Ascending aorta (tissue), 2 donors: ENCODE results near the gene FAIM. TPM values are rescaled to one million over a fixed set of nuclear protein-coding genes. Genes with fewer than 3 reads are reported as not detected.

Experiments used
- DNase-seq, 2 donors: peaks; one replicate each; pipeline ENCODE4 v3.0.0-alpha.2; 2019; ENCODE audit warnings: low spot score in 2 of 2
- H3K27ac ChIP-seq, 2 donors: fragments of 200-600 bp; sonication (generic); one replicate each; pipeline ENCODE4 v1.5.1; 2016 to 2017; ENCODE audit warnings: mild to moderate bottlenecking in 1 of 2
- H3K27me3 ChIP-seq: fragments of 200-600 bp; sonication (generic); one replicate; pipeline ENCODE4 v1.5.1; 2017
- H3K36me3 ChIP-seq, 2 donors: fragments of 200-600 bp; sonication (generic); one replicate each; pipeline ENCODE4 v1.5.1; 2016
- H3K4me1 ChIP-seq, 2 donors: fragments of 200-600 bp; sonication (generic); one replicate each; pipeline ENCODE4 v1.5.1; 2016 to 2017; ENCODE audit warnings: mild to moderate bottlenecking in 1 of 2
- H3K4me3 ChIP-seq, 2 donors: fragments of 200-600 bp; sonication (generic); one replicate each; pipeline ENCODE4 v1.5.1; 2016 to 2017; ENCODE audit warnings: mild to moderate bottlenecking in 1 of 2
- H3K9me3 ChIP-seq, 2 donors: fragments of 200-600 bp; sonication (generic); one replicate each; pipeline ENCODE4 v1.5.1; 2016
- CTCF ChIP-seq, 3 experiments: fragments of 200-600 bp in 2 of 3; fragments of 450-650 bp in 1 of 3; sonication (generic) in 2 of 3; IDR thresholded peaks; one replicate each; pipeline ENCODE4 v1.5.1; 2016 to 2019; ENCODE audit warnings: antibody characterized with exemption in 3 of 3, mild to moderate bottlenecking in 1 of 3, moderate library complexity in 1 of 3
- intact Hi-C: fragments of 100-400 bp; cut with DNase I; formaldehyde crosslinking; loops from one replicate; pipeline ENCODE4 v1.15.1; 2023
- total RNA-seq: library from RNA; depleted of rRNA; stranded (reverse); fragments of >200 nt; gene quantifications from one replicate; pipeline ENCODE4 v1.1.0, GENCODE V29; 2016

FAIM gene
- total RNA-seq, 1 donor from 2014 or later: 13.5 TPM

DNA sequence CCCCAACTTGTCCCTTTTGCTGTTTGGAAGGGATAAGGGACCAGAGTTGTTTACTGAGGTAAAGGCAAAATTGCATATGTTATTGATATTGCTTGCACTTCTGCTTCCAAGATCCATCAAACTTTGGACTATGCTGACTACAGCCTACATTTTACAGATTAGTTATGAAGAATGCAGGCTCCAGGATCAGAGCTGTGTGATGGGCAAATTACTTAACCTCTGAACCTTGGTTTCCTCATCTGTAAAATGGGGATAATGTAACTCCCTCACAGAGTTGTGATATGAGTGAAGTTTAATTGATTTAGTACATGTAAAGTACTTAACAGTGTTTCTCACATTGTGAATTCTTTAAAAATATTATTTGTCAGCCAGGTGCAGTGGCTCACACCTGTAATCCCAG is 15.9 kb downstream of the FAIM start:
- H3K9me3 ChIP-seq: no peaks in the 10 kb centered on the region
- H3K4me1 ChIP-seq: no peaks in the 10 kb centered on the region
- intact Hi-C loops: no loop called here

DNA sequence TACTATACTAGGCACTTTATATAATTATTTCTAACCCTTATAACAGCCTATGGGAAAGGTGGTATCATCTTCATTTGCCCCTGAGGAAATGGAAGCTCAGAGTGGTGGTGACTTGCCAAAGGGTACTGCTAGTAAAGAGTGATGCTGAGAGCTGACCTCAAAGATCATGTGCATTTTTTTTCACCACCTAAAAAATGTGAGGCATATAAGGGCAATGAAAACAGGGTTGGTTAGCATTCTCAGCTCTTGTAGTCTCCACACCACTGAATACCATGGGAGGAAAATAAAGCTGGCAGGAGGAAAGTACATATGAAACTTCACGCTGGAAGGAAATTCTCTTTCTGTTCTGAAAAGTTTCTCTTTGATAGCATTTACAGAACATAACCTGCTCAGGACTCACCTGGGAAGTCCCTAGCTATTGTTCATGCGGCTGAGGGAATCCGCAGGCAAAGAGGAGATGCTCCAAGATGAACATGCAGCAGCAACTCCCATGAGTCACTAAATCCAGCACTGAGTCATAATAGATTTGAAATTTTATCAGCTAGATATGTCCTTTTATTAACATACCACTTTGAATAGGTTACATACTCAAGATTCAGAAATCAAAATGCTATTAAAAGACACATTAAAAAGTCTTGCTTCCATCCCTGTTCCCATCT is 17.3 kb downstream of the FAIM start:
- Histone ChIP-seq H3K36me3 (peaks cover 0 to 23% of the 10 kb centered on the region in 2 donors), H3K27me3 (no peaks in the 10 kb centered on the region), H3K27ac (no peak overlapping the region), H3K4me3 (no peak overlapping the region), H3K4me1 (no peaks in the 10 kb centered on the region), H3K9me3 (no peaks in the 10 kb centered on the region)
- DNase-seq: no peak
- TF ChIP-seq CTCF (IDR thresholded peaks at IDR 0.05): no peak
- intact Hi-C loops: no loop called here

More for the DNA sequence above, 15.9 kb downstream of the FAIM start:
- H3K4me3 ChIP-seq: no peak overlapping the region
- H3K27me3 ChIP-seq: no peaks in the 10 kb centered on the region
- no peak overlapping the region for H3K27ac ChIP-seq
- TF ChIP-seq CTCF (IDR thresholded peaks at IDR 0.05): no peak
- no peak for DNase-seq
- H3K36me3 ChIP-seq: peaks cover 0 to 9% of the 10 kb centered on the region in 2 donors

DNA sequence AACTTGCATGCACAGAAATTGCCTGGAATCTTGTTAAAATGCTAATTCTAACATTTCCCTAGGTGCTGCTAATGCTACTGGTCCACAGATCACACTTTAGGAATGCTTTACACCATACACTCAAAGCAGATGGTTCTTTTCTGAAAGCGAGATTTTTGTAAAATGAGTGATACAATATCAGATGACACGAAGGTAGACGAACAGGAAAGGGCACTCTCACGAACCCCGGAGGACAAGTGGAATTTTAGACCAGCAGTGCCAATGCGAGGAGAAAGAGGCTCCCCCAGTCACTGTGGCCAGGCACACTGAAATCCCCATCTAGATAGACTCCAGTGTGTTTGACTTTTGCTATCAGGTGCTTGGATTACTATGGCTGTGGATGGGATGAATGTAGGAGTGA is 21.0 kb downstream of the FAIM start:
- Histone ChIP-seq H3K4me1 (no peaks in the 10 kb centered on the region), H3K27ac (no peak overlapping the region), H3K36me3 (peaks cover 0 to 38% of the 10 kb centered on the region in 2 donors), H3K4me3 (no peak overlapping the region), H3K9me3 (no peaks in the 10 kb centered on the region), H3K27me3 (no peaks in the 10 kb centered on the region)
- intact Hi-C loops: no loop called here
- TF ChIP-seq CTCF (IDR thresholded peaks at IDR 0.05): no peak
- no peak for DNase-seq

DNA sequence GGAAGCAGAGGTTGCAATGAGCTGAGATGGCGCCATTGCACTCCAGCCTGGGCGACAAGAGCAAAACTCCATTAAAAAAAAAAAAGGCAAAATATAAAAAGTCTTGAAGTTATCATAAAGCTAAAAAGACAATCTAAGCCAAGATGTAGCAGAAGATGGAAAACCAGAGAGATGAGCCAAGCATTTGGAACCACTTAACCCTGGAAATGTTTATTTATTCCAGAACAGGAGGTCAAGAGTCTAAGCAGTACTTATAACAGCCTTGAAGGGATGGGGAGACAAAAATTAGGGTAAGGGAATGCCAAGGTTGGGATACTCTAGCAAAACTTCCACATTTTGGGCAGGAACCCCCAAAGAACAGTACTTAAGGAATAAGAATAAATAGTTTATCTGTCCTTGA is 30.1 kb downstream of the FAIM start:
- Histone ChIP-seq H3K27ac (no peak overlapping the region), H3K9me3 (peaks cover 20 to 32% of the 10 kb centered on the region in 2 donors), H3K4me3 (no peak overlapping the region), H3K4me1 (no peaks in the 10 kb centered on the region), H3K27me3 (no peaks in the 10 kb centered on the region), H3K36me3 (peaks cover 0 to 5% of the 10 kb centered on the region in 2 donors)
- no peak for DNase-seq
- no peak for TF ChIP-seq CTCF (IDR thresholded peaks at IDR 0.05)
- intact Hi-C loops: no loop called here

DNA sequence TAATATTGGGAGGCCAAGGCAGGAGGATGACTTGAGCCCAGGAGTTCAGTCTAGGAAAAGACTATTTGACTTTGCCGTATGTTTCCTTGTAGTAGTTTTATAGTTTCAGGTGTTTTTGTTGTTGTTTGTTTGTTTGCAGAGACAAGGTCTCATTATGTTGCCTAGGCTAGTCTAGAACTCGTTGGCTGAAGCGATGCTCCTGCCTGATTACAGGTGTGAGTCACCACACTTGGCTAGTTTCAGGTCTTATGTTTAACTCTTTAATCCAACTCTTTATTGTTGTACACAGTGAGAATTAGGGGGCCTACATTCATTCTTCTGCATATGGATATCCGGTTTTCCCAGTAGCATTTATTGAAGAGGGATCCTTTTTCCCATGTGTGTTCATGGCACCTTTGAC is 32.0 kb downstream of the FAIM start:
- intact Hi-C loops: no loop called here
- Histone ChIP-seq H3K36me3 (no peaks in the 10 kb centered on the region), H3K4me1 (no peaks in the 10 kb centered on the region), H3K27me3 (no peaks in the 10 kb centered on the region), H3K27ac (no peak overlapping the region), H3K4me3 (no peak overlapping the region), H3K9me3 (peaks cover 29 to 51% of the 10 kb centered on the region in 2 donors)
- TF ChIP-seq CTCF (IDR thresholded peaks at IDR 0.05): no peak
- no peak for DNase-seq
